ENCODE results near the gene USP6. TPM values are rescaled to one million over a fixed set of nuclear protein-coding genes. Genes with fewer than 3 reads are reported as not detected.

The USP6 gene
- total RNA-seq, 6 experiments from 2014 or later = 0.02 to 0.07 TPM; not detected in 4

GRCh38 chr17:5200360-5200759 lies 84.5 kb downstream of the USP6 start:
- H3K27ac ChIP-seq = no peak overlapping the region
- H3K27me3 ChIP-seq = no peaks in the 10 kb centered on the region
- H3K4me3 ChIP-seq = no peak overlapping the region
- ATAC-seq (no peak), DNase-seq (no peak)
- intact Hi-C loops (cut with DNase I) = no loop called here
- no peaks in the 10 kb centered on the region for H3K9me3 ChIP-seq
- H3K36me3 ChIP-seq = no peaks in the 10 kb centered on the region
- no peaks in the 10 kb centered on the region for H3K4me1 ChIP-seq
- TF ChIP-seq POLR2A (IDR thresholded peaks at IDR 0.05) = no peak
- no peak for TF ChIP-seq CTCF (IDR thresholded peaks at IDR 0.05)
- 82% methylated on average over 2 of the region's 2 CpGs for WGBS (ENCODE audit: insufficient coverage, low coverage, low lambda C conversion rate, missing lambda C conversion rate)

GRCh38 chr17:5201011-5201410 lies 85.2 kb downstream of the USP6 start:
- no peak overlapping the region for H3K27ac ChIP-seq
- 90% methylated on average over 8 of the region's 8 CpGs for WGBS (ENCODE audit: insufficient coverage, low coverage, low lambda C conversion rate, missing lambda C conversion rate)
- no peaks in the 10 kb centered on the region for H3K36me3 ChIP-seq
- no peak overlapping the region for H3K4me3 ChIP-seq
- intact Hi-C loops (cut with DNase I) = no loop called here
- H3K27me3 ChIP-seq = no peaks in the 10 kb centered on the region
- H3K4me1 ChIP-seq = no peaks in the 10 kb centered on the region
- ATAC-seq = no peak
- no peaks in the 10 kb centered on the region for H3K9me3 ChIP-seq
- DNase-seq = no peak
- TF ChIP-seq POLR2A (IDR thresholded peaks at IDR 0.05) = no peak
- no peak for TF ChIP-seq CTCF (IDR thresholded peaks at IDR 0.05)

- no peaks in the 10 kb centered on the region for H3K4me1 ChIP-seq
- H3K4me3 ChIP-seq = no peak overlapping the region
- no peak overlapping the region for H3K27ac ChIP-seq
- DNase-seq (no peak), ATAC-seq (no peak)
- H3K36me3 ChIP-seq = no peaks in the 10 kb centered on the region
- no peak for TF ChIP-seq CTCF (IDR thresholded peaks at IDR 0.05)
- TF ChIP-seq POLR2A (IDR thresholded peaks at IDR 0.05) = no peak
- no peaks in the 10 kb centered on the region for H3K9me3 ChIP-seq
- WGBS (ENCODE audit: insufficient coverage, low coverage, low lambda C conversion rate, missing lambda C conversion rate) = 83% methylated on average over 4 of the region's 14 CpGs
- intact Hi-C loops (cut with DNase I) = no loop called here
- H3K27me3 ChIP-seq = no peaks in the 10 kb centered on the region
Observed at GRCh38 chr17:5203178-5203907, 87.5 kb downstream of the USP6 start.

DNA sequence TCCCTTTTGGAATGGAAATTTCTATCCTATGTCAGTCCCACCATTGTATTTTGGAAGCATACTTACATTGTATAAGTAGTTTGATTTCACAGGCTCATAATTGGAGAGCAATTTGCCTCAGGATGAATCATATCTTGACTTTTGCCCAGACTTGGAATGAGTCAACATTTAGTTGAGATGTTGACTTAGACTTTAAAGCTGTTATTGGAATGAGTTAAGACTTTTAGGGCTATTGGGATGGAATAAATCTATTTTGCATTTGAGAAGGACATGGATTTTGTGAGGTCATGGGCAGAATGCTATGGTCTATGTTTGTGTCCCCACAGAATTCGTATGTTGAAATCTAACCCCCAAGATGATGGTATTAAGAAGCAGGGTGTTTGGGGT lies 88.1 kb downstream of the USP6 start:
- no peak overlapping the region for H3K4me3 ChIP-seq
- H3K27me3 ChIP-seq = no peaks in the 10 kb centered on the region
- H3K36me3 ChIP-seq = no peaks in the 10 kb centered on the region
- 100% methylated on average over 1 of the region's 1 CpG for whole genome bisulfite sequencing (ENCODE audit: insufficient coverage, low coverage, low lambda C conversion rate, missing lambda C conversion rate)
- no peak for ATAC-seq
- H3K4me1 ChIP-seq = no peaks in the 10 kb centered on the region
- no peaks in the 10 kb centered on the region for H3K9me3 ChIP-seq
- no peak overlapping the region for H3K27ac ChIP-seq
- DNase-seq = no peak
- no peak for TF ChIP-seq CTCF (IDR thresholded peaks at IDR 0.05)
- no peak for TF ChIP-seq POLR2A (IDR thresholded peaks at IDR 0.05)
- intact Hi-C loops (cut with DNase I) = no loop called here

All from right lobe of liver (tissue), 6 donors.